HEK293 (cell line): ENCODE measurements around the gene TSHR.

Source experiments
- CTCF ChIA-PET: fragments of 350-600 bp; formaldehyde crosslinking; extraction: SDS; loops from one replicate; lab custom pipeline; 2021; ENCODE audit warnings: antibody characterized with exemption; lab: Yijun Ruan, JAX
- POLR2A ChIA-PET: fragments of 300-600 bp; formaldehyde crosslinking; extraction: SDS; loops from one replicate; lab custom pipeline; 2020; ENCODE audit warnings: antibody characterized with exemption, inconsistent platforms; lab: Yijun Ruan, JAX
- H3K27ac ChIP-seq: fragments of 200-500 bp; sonication (Bioruptor generic); 2 replicates; pipeline ENCODE4 v1.5.1; 2014; ENCODE audit warnings: low read depth, low read length, control low read depth, inconsistent platforms; ENCODE audit errors: extremely low read depth
- H3K36me3 ChIP-seq, 2 experiments: fragments of 200-500 bp in 1 of 2; sonication (Bioruptor generic) in 1 of 2; 1 replicate in 1 of 2; 2 replicates in 1 of 2; pipeline ENCODE4 v1.5.1; 2014 to 2017; ENCODE audit warnings: inconsistent platforms in 2 of 2, low read length in 2 of 2; ENCODE audit not compliant: control insufficient read depth in 2 of 2, insufficient read depth in 1 of 2
- H3K4me1 ChIP-seq: fragments of 200-500 bp; sonication (Bioruptor generic); 2 replicates; pipeline ENCODE4 v1.5.1; 2014; ENCODE audit warnings: mild to moderate bottlenecking, low read length, inconsistent platforms; ENCODE audit not compliant: control insufficient read depth, insufficient read depth
- H3K4me3 ChIP-seq: 2 replicates; pipeline ENCODE4 v1.5.1; 2011; ENCODE audit warnings: low read depth, mild to moderate bottlenecking, control low read depth, low read length, moderate library complexity
- H3K9me3 ChIP-seq: fragments of 200-500 bp; sonication (Bioruptor generic); 2 replicates; pipeline ENCODE4 v1.5.1; 2014; ENCODE audit warnings: low read depth, low read length, inconsistent platforms; ENCODE audit not compliant: control insufficient read depth, insufficient read depth
- GFI1B ChIP-seq: fragments of 450-650 bp; formaldehyde crosslinking; IDR thresholded peaks from 2 replicates; pipeline ENCODE4 v1.5.1; 2016; ENCODE audit warnings: missing biosample characterization, missing genetic modification characterization
- KLF16 ChIP-seq: fragments of 450-650 bp; formaldehyde crosslinking; IDR thresholded peaks from 2 replicates; pipeline ENCODE4 v1.5.1; 2017; ENCODE audit warnings: missing biosample characterization, missing genetic modification characterization
- KLF8 ChIP-seq: fragments of 450-650 bp; formaldehyde crosslinking; IDR thresholded peaks from 2 replicates; pipeline ENCODE4 v1.5.1; 2016; ENCODE audit warnings: missing biosample characterization, missing genetic modification characterization
- PATZ1 ChIP-seq: fragments of 450-650 bp; formaldehyde crosslinking; IDR thresholded peaks from 2 replicates; pipeline ENCODE4 v1.5.1; 2016; ENCODE audit warnings: missing biosample characterization, missing genetic modification characterization
- PRDM1 ChIP-seq: fragments of 450-650 bp; formaldehyde crosslinking; IDR thresholded peaks from 2 replicates; pipeline ENCODE4; 2016; ENCODE audit warnings: missing biosample characterization, missing genetic modification characterization
- PRDM6 ChIP-seq: fragments of 450-650 bp; formaldehyde crosslinking; IDR thresholded peaks from 2 replicates; pipeline ENCODE4 v1.5.1; 2017; ENCODE audit warnings: missing biosample characterization, missing genetic modification characterization
- ZBTB1 ChIP-seq: fragments of 450-650 bp; formaldehyde crosslinking; IDR thresholded peaks from 2 replicates; pipeline ENCODE4 v1.5.1; 2016; ENCODE audit warnings: missing biosample characterization, missing genetic modification characterization
- ZBTB7A ChIP-seq: fragments of 450-650 bp; formaldehyde crosslinking; IDR thresholded peaks from 2 replicates; pipeline ENCODE4 v1.5.1; 2016; ENCODE audit warnings: low read depth, missing biosample characterization, missing genetic modification characterization
- ZNF10 ChIP-seq: fragments of 450-650 bp; formaldehyde crosslinking; IDR thresholded peaks from 2 replicates; pipeline ENCODE4 v1.5.1; 2017; ENCODE audit warnings: missing biosample characterization, missing genetic modification characterization
- ZNF184 ChIP-seq: fragments of 450-650 bp; IDR thresholded peaks from 2 replicates; pipeline ENCODE4 v1.5.1; 2018; ENCODE audit warnings: missing biosample characterization, mild to moderate bottlenecking, missing genetic modification characterization
- ZNF221 ChIP-seq: fragments of 450-650 bp; formaldehyde crosslinking; IDR thresholded peaks from 2 replicates; pipeline ENCODE4 v1.5.1; 2017; ENCODE audit warnings: missing biosample characterization, missing genetic modification characterization, borderline replicate concordance
- ZNF302 ChIP-seq: fragments of 450-650 bp; formaldehyde crosslinking; IDR thresholded peaks from 2 replicates; pipeline ENCODE4 v1.5.1; 2016; ENCODE audit warnings: missing biosample characterization, missing genetic modification characterization, low read depth
- ZNF324 ChIP-seq: fragments of 450-650 bp; formaldehyde crosslinking; IDR thresholded peaks from 2 replicates; pipeline ENCODE4 v1.5.1; 2016; ENCODE audit warnings: missing biosample characterization, missing genetic modification characterization
- ZNF548 ChIP-seq: fragments of 450-650 bp; formaldehyde crosslinking; IDR thresholded peaks from 2 replicates; pipeline ENCODE4 v1.5.1; 2016; ENCODE audit warnings: missing biosample characterization, missing genetic modification characterization
- ZNF600 ChIP-seq: fragments of 450-650 bp; formaldehyde crosslinking; IDR thresholded peaks from 2 replicates; pipeline ENCODE4 v1.5.1; 2016; ENCODE audit warnings: missing biosample characterization, missing genetic modification characterization
- ZNF629 ChIP-seq: fragments of 450-650 bp; formaldehyde crosslinking; IDR thresholded peaks from 2 replicates; pipeline ENCODE4 v1.5.1; 2017; ENCODE audit warnings: missing biosample characterization, missing genetic modification characterization
- ZSCAN30 ChIP-seq: fragments of 450-650 bp; IDR thresholded peaks from 2 replicates; pipeline ENCODE4 v1.5.1; 2018; ENCODE audit warnings: missing biosample characterization, mild to moderate bottlenecking, missing genetic modification characterization, moderate library complexity
- TF ChIP-seq, protein P1 (sequence below): fragments of 450-650 bp; formaldehyde crosslinking; IDR thresholded peaks from 2 replicates; pipeline ENCODE4 v1.5.1; 2016; ENCODE audit warnings: missing biosample characterization, missing genetic modification characterization, low read depth
- TF ChIP-seq, protein P2 (sequence below): fragments of 450-650 bp; formaldehyde crosslinking; IDR thresholded peaks from 2 replicates; pipeline ENCODE4 v1.5.1; 2016; ENCODE audit warnings: missing biosample characterization, missing genetic modification characterization
- TF ChIP-seq, protein P3 (sequence below): fragments of 450-650 bp; formaldehyde crosslinking; IDR thresholded peaks from 2 replicates; pipeline ENCODE4 v1.5.1; 2016; ENCODE audit warnings: missing biosample characterization, missing genetic modification characterization
- TF ChIP-seq, protein P4 (sequence below): fragments of 450-650 bp; formaldehyde crosslinking; IDR thresholded peaks from 2 replicates; pipeline ENCODE4 v1.5.1; 2017; ENCODE audit warnings: missing biosample characterization, missing genetic modification characterization

TSHR gene

GRCh38 chr14:80958226-80958625, 2.8 kb downstream of the TSHR start (continued):
- TF ChIP-seq PRDM1 (tag by site-specific recombination) (no peak), PATZ1 (no peak), ZNF184 (tag by site-specific recombination) (no peak)

GRCh38 chr14:80958939-80959338, 3.5 kb downstream of the TSHR start:
- no peak overlapping the region for H3K27ac ChIP-seq
- ChIA-PET CTCF (interaction anchor here (0.5 to 0.6 kb wide), 2 partner anchors 24 to 269 kb away, joined by 3 read pairs; no protein-coding TSS in a partner anchor), POLR2A (no interaction called here)

DNA sequence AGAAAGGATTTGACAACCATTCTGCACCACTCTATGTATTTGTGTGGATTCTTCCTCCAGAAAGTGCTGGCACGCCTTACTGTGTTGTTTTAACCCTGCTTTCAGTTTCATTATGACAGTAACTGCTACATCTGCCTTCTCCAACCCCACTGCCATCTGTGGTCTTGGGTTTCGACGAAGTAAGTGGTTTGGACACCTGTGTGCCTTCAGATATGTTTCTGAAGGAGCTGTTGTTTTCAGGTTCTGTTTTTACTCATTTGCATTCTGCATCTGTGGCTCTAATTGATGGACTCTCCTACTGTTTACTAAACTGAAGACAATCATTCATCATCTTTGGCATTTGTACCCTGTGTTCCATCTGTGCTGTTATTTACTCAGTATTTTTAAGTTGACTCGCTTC, 4.1 kb downstream of the TSHR start:
- no peak overlapping the region for H3K27ac ChIP-seq
- POLR2A ChIA-PET = no interaction called here
- H3K9me3 ChIP-seq = no peaks in the 10 kb centered on the region
- CTCF ChIA-PET = interaction anchor here (0.5 to 2.0 kb wide), 2 partner anchors 23 to 28 kb away, joined by 3 to 5 read pairs; no protein-coding TSS in a partner anchor
- no peaks in the 10 kb centered on the region for H3K36me3 ChIP-seq
- TF ChIP-seq ZNF629 (no peak), KLF16 (tag by site-specific recombination) (no peak), ZNF221 (tag by site-specific recombination) (no peak), GFI1B (tag by site-specific recombination) (no peak), ZNF600 (tag by site-specific recombination) (no peak), PRDM6 (no peak), ZBTB7A (tag by site-specific recombination) (no peak), KLF8 (tag by site-specific recombination) (no peak), ZSCAN30 (tag by site-specific recombination) (no peak), ZNF302 (tag by site-specific recombination) (no peak), ZNF548 (tag by site-specific recombination) (no peak), ZNF324 (tag by site-specific recombination) (no peak), ZNF10 (no peak)
- TF ChIP-seq, protein P1, sequence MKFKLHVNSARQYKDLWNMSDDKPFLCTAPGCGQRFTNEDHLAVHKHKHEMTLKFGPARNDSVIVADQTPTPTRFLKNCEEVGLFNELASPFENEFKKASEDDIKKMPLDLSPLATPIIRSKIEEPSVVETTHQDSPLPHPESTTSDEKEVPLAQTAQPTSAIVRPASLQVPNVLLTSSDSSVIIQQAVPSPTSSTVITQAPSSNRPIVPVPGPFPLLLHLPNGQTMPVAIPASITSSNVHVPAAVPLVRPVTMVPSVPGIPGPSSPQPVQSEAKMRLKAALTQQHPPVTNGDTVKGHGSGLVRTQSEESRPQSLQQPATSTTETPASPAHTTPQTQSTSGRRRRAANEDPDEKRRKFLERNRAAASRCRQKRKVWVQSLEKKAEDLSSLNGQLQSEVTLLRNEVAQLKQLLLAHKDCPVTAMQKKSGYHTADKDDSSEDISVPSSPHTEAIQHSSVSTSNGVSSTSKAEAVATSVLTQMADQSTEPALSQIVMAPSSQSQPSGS (tag by site-specific recombination) = no peak
- TF ChIP-seq, protein P2, sequence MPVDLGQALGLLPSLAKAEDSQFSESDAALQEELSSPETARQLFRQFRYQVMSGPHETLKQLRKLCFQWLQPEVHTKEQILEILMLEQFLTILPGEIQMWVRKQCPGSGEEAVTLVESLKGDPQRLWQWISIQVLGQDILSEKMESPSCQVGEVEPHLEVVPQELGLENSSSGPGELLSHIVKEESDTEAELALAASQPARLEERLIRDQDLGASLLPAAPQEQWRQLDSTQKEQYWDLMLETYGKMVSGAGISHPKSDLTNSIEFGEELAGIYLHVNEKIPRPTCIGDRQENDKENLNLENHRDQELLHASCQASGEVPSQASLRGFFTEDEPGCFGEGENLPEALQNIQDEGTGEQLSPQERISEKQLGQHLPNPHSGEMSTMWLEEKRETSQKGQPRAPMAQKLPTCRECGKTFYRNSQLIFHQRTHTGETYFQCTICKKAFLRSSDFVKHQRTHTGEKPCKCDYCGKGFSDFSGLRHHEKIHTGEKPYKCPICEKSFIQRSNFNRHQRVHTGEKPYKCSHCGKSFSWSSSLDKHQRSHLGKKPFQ = no peak
- TF ChIP-seq, protein P3, sequence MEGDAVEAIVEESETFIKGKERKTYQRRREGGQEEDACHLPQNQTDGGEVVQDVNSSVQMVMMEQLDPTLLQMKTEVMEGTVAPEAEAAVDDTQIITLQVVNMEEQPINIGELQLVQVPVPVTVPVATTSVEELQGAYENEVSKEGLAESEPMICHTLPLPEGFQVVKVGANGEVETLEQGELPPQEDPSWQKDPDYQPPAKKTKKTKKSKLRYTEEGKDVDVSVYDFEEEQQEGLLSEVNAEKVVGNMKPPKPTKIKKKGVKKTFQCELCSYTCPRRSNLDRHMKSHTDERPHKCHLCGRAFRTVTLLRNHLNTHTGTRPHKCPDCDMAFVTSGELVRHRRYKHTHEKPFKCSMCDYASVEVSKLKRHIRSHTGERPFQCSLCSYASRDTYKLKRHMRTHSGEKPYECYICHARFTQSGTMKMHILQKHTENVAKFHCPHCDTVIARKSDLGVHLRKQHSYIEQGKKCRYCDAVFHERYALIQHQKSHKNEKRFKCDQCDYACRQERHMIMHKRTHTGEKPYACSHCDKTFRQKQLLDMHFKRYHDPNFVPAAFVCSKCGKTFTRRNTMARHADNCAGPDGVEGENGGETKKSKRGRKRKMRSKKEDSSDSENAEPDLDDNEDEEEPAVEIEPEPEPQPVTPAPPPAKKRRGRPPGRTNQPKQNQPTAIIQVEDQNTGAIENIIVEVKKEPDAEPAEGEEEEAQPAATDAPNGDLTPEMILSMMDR = no peak
- TF ChIP-seq, protein P4, sequence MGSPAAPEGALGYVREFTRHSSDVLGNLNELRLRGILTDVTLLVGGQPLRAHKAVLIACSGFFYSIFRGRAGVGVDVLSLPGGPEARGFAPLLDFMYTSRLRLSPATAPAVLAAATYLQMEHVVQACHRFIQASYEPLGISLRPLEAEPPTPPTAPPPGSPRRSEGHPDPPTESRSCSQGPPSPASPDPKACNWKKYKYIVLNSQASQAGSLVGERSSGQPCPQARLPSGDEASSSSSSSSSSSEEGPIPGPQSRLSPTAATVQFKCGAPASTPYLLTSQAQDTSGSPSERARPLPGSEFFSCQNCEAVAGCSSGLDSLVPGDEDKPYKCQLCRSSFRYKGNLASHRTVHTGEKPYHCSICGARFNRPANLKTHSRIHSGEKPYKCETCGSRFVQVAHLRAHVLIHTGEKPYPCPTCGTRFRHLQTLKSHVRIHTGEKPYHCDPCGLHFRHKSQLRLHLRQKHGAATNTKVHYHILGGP (tag by site-specific recombination) = no peak
- no peaks in the 10 kb centered on the region for H3K4me1 ChIP-seq
- H3K4me3 ChIP-seq = no peak overlapping the region

More at GRCh38 chr14:80958939-80959338, 3.5 kb downstream of the TSHR start:
- no peak overlapping the region for H3K4me3 ChIP-seq
- no peaks in the 10 kb centered on the region for H3K4me1 ChIP-seq
- TF ChIP-seq ZBTB1 (tag by site-specific recombination) = no peak
- H3K9me3 ChIP-seq = no peaks in the 10 kb centered on the region
- no peaks in the 10 kb centered on the region for H3K36me3 ChIP-seq
